IMR-90 (cell line): ENCODE data around the gene FABP6. TPM values are rescaled to one million over a fixed set of nuclear protein-coding genes. Genes with fewer than 3 reads are reported as not detected.

ENCODE experiments used
- ATAC-seq: fragments of 200-7000 bp; cut with Tn5 transposase; 2 replicates; pipeline ENCODE4 v1.9.1; 2020; ENCODE audit warnings: low read depth, mild to moderate bottlenecking, moderate library complexity
- BruUV-seq: library from RNA; stranded (reverse); fragments of 400-500 nt; replicated peaks from 2 replicates; lab custom pipeline; 2021; lab: Mats Ljungman, UMichigan
- CTCF ChIA-PET: fragments of 300-600 bp; formaldehyde crosslinking; extraction: SDS; loops from one replicate; lab custom pipeline; 2021; ENCODE audit warnings: antibody characterized with exemption; lab: Yijun Ruan, JAX
- POLR2A ChIA-PET: fragments of 300-600 bp; sonication (Branson Sonifier 250); formaldehyde crosslinking; loops from one replicate; lab custom pipeline; 2022; ENCODE audit warnings: antibody characterized with exemption; ENCODE audit not compliant: unreplicated experiment; lab: Charles Lee
- DNase-seq: peaks from one replicate; pipeline ENCODE4 v3.0.0; 2013
- H2AFZ ChIP-seq: replicated peaks from 2 replicates; pipeline ENCODE3; 2013; ENCODE audit warnings: low read length, mild to moderate bottlenecking; ENCODE audit not compliant: poor library complexity
- H2AK5ac ChIP-seq: 2 replicates; pipeline ENCODE4 v1.6.1; 2013; ENCODE audit warnings: low read depth, low read length, inconsistent platforms
- H2AK9ac ChIP-seq: replicated peaks from 2 replicates; pipeline ENCODE3; 2013; ENCODE audit warnings: mild to moderate bottlenecking, low read depth, low read length, moderate library complexity; ENCODE audit not compliant: poor library complexity
- H2BK120ac ChIP-seq: 2 replicates; pipeline ENCODE4 v1.6.1; 2013; ENCODE audit warnings: low read depth, low read length, inconsistent platforms
- H2BK15ac ChIP-seq: 3 replicates; pipeline ENCODE4 v1.6.1; 2013; ENCODE audit warnings: low read depth, low read length, inconsistent platforms
- H2BK20ac ChIP-seq: 2 replicates; pipeline ENCODE4 v1.6.1; 2013; ENCODE audit warnings: low read depth, mild to moderate bottlenecking, inconsistent platforms, low read length, moderate library complexity
- H2BK5ac ChIP-seq: 2 replicates; pipeline ENCODE4 v1.6.1; 2013; ENCODE audit warnings: mild to moderate bottlenecking, low read depth, low read length, inconsistent platforms; ENCODE audit not compliant: poor library complexity, severe bottlenecking
- H3K14ac ChIP-seq: replicated peaks from 2 replicates; pipeline ENCODE4 v1.6.1; 2013; ENCODE audit warnings: low read depth, low read length, inconsistent platforms
- H3K18ac ChIP-seq: 2 replicates; pipeline ENCODE4 v1.6.1; 2013; ENCODE audit warnings: low read depth, low read length, control low read depth
- H3K23ac ChIP-seq: 2 replicates; pipeline ENCODE4 v1.6.1; 2013; ENCODE audit warnings: low read depth, low read length, inconsistent platforms
- H3K27ac ChIP-seq: 2 replicates; pipeline ENCODE4 v1.5.1; 2013; ENCODE audit warnings: mild to moderate bottlenecking, control low read depth, low read length; ENCODE audit not compliant: insufficient read depth
- H3K27me3 ChIP-seq: 2 replicates; pipeline ENCODE4 v1.6.1; 2013; ENCODE audit warnings: low read length; ENCODE audit not compliant: control insufficient read depth, insufficient read depth
- H3K36me3 ChIP-seq: 2 replicates; pipeline ENCODE4 v1.6.1; 2013; ENCODE audit warnings: low read length, mixed read lengths; ENCODE audit not compliant: control insufficient read depth, insufficient read depth
- H3K4ac ChIP-seq: 2 replicates; pipeline ENCODE4 v1.6.1; 2013; ENCODE audit warnings: low read depth, low read length, inconsistent platforms
- H3K4me1 ChIP-seq: 2 replicates; pipeline ENCODE4 v1.6.1; 2013; ENCODE audit warnings: low read length, mixed read lengths; ENCODE audit not compliant: control insufficient read depth, insufficient read depth
- H3K4me2 ChIP-seq: 2 replicates; pipeline ENCODE4 v1.6.1; 2013; ENCODE audit warnings: low read depth, mild to moderate bottlenecking, control low read depth, low read length, moderate library complexity
- H3K4me3 ChIP-seq: 2 replicates; pipeline ENCODE4 v1.5.1; 2013; ENCODE audit warnings: low read depth, mild to moderate bottlenecking, control low read depth, low read length, moderate library complexity; ENCODE audit not compliant: insufficient read depth
- H3K56ac ChIP-seq: 2 replicates; pipeline ENCODE4 v1.6.1; 2013; ENCODE audit warnings: low read length, inconsistent platforms; ENCODE audit not compliant: insufficient read depth; ENCODE audit errors: extremely low read depth
- H3K79me1 ChIP-seq, 2 experiments: 2 replicates each; pipeline ENCODE4 v1.6.1; 2013; ENCODE audit warnings: low read length in 2 of 2, inconsistent platforms in 1 of 2, low read depth in 1 of 2
- H3K9ac ChIP-seq: 2 replicates; pipeline ENCODE4 v1.6.1; 2013; ENCODE audit warnings: low read depth, low read length, control low read depth
- H3K9me1 ChIP-seq: 2 replicates; pipeline ENCODE4 v1.6.1; 2013; ENCODE audit warnings: low read length, inconsistent platforms; ENCODE audit not compliant: insufficient read depth
- H3K9me3 ChIP-seq: 2 replicates; pipeline ENCODE4 v1.6.1; 2013; ENCODE audit warnings: low read length; ENCODE audit not compliant: control insufficient read depth, insufficient read depth
- H4K20me1 ChIP-seq: 2 replicates; pipeline ENCODE4 v1.6.1; 2013; ENCODE audit warnings: low read length, inconsistent platforms; ENCODE audit not compliant: insufficient read depth
- H4K5ac ChIP-seq: 2 replicates; pipeline ENCODE4 v1.6.1; 2013; ENCODE audit warnings: mild to moderate bottlenecking, low read depth, low read length, control low read depth
- H4K8ac ChIP-seq, 2 experiments: 2 replicates each; pipeline ENCODE4 v1.6.1; 2013; ENCODE audit warnings: low read depth in 2 of 2, low read length in 2 of 2, control low read depth in 1 of 2, inconsistent platforms in 1 of 2
- H4K91ac ChIP-seq: 2 replicates; pipeline ENCODE4 v1.6.1; 2013; ENCODE audit warnings: low read depth, low read length, inconsistent platforms; ENCODE audit not compliant: insufficient read depth
- BHLHE40 ChIP-seq: fragments of 150-350 bp; IDR thresholded peaks from 2 replicates; pipeline ENCODE4 v1.6.1; 2016; ENCODE audit warnings: mild to moderate bottlenecking, low read depth, low read length
- CEBPB ChIP-seq: IDR thresholded peaks from 2 replicates; pipeline ENCODE4 v1.6.1; 2012; ENCODE audit warnings: low read depth, low read length, improper control_type of control experiment
- CHD1 ChIP-seq: IDR thresholded peaks from 2 replicates; pipeline ENCODE4 v1.6.1; 2012; ENCODE audit warnings: low read depth, low read length, improper control_type of control experiment
- FOS ChIP-seq: fragments of 150-350 bp; IDR thresholded peaks from 2 replicates; pipeline ENCODE4 v1.6.1; 2016; ENCODE audit warnings: low read depth, low read length
- MAFK ChIP-seq: IDR thresholded peaks from 2 replicates; pipeline ENCODE4 v1.6.1; 2012; ENCODE audit warnings: low read depth, low read length, improper control_type of control experiment
- MAZ ChIP-seq: IDR thresholded peaks from 2 replicates; pipeline ENCODE4 v1.6.1; 2012; ENCODE audit warnings: low read depth, mild to moderate bottlenecking, low read length, improper control_type of control experiment, moderate library complexity, borderline replicate concordance
- MXI1 ChIP-seq: IDR thresholded peaks from 2 replicates; pipeline ENCODE4 v1.6.1; 2012; ENCODE audit warnings: low read depth, mild to moderate bottlenecking, low read length, moderate library complexity, borderline replicate concordance
- NFE2L2 ChIP-seq: fragments of 150-350 bp; IDR thresholded peaks from 2 replicates; pipeline ENCODE4 v1.6.1; 2016; ENCODE audit warnings: low read depth, mild to moderate bottlenecking, low read length
- POLR2A ChIP-seq: IDR thresholded peaks from 2 replicates; pipeline ENCODE4 v1.6.1; 2012; ENCODE audit warnings: mild to moderate bottlenecking, low read depth, low read length
- RAD21 ChIP-seq: IDR thresholded peaks from 2 replicates; pipeline ENCODE4 v1.6.1; 2012; ENCODE audit warnings: low read length, improper control_type of control experiment
- RCOR1 ChIP-seq: IDR thresholded peaks from 2 replicates; pipeline ENCODE4 v1.6.1; 2012; ENCODE audit warnings: mild to moderate bottlenecking, low read length, improper control_type of control experiment; ENCODE audit not compliant: insufficient replicate concordance
- RFX5 ChIP-seq: IDR thresholded peaks from 2 replicates; pipeline ENCODE4 v1.8.0; 2012; ENCODE audit warnings: low read depth, mild to moderate bottlenecking, low read length, moderate library complexity
- SMC3 ChIP-seq: fragments of 150-350 bp; IDR thresholded peaks from 2 replicates; pipeline ENCODE4 v1.6.1; 2016; ENCODE audit warnings: low read depth, mild to moderate bottlenecking, antibody characterized with exemption, low read length, moderate library complexity
- WGBS, 2 experiments: methylation state at CpG; one replicate each; pipeline versions ENCODE4 v1.1.5 to v1.1.7; 2013; ENCODE audit warnings: missing lambda C conversion rate in 2 of 2; ENCODE audit not compliant: insufficient read length in 1 of 2; ENCODE audit errors: extremely low coverage in 2 of 2; 5-methylcytosine and 5-hydroxymethylcytosine counted together
- dilution Hi-C: fragments of 300-500 bp; cut with HindIII; formaldehyde crosslinking; loops from one replicate; pipeline ENCODE4 v1.14.3; 2018; ENCODE audit warnings: low sequenced_read_pairs; ENCODE audit not compliant: unreplicated experiment
- in situ Hi-C: fragments of 300-500 bp; cut with MboI; formaldehyde crosslinking; loops from 3 replicates; pipeline ENCODE4 v1.14.3; 2019; ENCODE audit warnings: low sequenced_read_pairs, inconsistent platforms, mixed read lengths
- intact Hi-C: fragments of 100-400 bp; cut with micrococcal nuclease; formaldehyde crosslinking; loops from 2 replicates; pipeline ENCODE4 v1.10.0; 2022
- polyA plus RNA-seq, 3 experiments: library from polyadenylated mRNA; depleted of rRNA; stranded (reverse); fragments of >200 nt; gene quantifications; 2 replicates each; pipeline ENCODE4 v1.2.3, GENCODE V29; 2012; ENCODE audit warnings: low replicate concordance in 1 of 3
- total RNA-seq: library from RNA; depleted of rRNA; stranded (reverse); fragments of >200 nt; gene quantifications from 2 replicates; pipeline ENCODE4 v1.2.3, GENCODE V29; 2012
- TF ChIP-seq, protein P1 (sequence below): fragments of 150-350 bp; IDR thresholded peaks from 2 replicates; pipeline ENCODE4 v1.6.1; 2017; ENCODE audit warnings: mild to moderate bottlenecking, antibody characterized with exemption, low read length, low read depth
- TF ChIP-seq, protein P2 (sequence below): fragments of 150-350 bp; IDR thresholded peaks from 2 replicates; pipeline ENCODE4 v1.6.1; 2016; ENCODE audit warnings: low read depth, mild to moderate bottlenecking, low read length, moderate library complexity, borderline replicate concordance
- TF ChIP-seq, protein P3 (sequence below): conservative IDR thresholded peaks from 2 replicates; pipeline ENCODE4 v1.5.1; 2012; ENCODE audit warnings: mild to moderate bottlenecking, low read depth, low read length, improper control_type of control experiment

FABP6 gene
- total and polyA plus RNA-seq, 2 of the 4 experiments (the other 2 are of a cell fraction) = not detected

DNA sequence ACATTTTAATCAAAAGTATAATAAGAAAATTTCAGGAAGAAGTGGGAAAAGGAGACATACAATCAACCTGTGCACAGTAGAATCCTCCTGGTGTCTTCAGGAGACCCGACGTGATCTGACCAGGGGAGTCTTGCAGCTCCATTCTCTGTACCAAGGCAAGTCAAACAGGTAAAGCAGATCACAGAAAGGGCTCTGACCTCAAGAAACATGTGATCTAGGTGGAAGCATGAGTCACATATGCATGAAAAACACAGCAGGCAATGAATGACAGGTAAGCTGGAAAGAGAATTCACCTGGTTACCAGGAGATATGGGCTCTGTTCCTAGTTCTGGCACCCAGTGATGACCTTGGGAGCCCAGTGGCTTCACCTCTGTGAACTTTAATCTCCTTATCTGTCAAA, 19.4 kb upstream of the FABP6 start:
- H3K9me1 ChIP-seq = no peaks in the 10 kb centered on the region
- BruUV-seq = no TSS peak
- no peak for ATAC-seq
- H3K27me3 ChIP-seq = peaks cover 10% of the 10 kb centered on the region
- H3K79me1 ChIP-seq = no peaks in the 10 kb centered on the region
- H3K36me3 ChIP-seq = no peaks in the 10 kb centered on the region
- no peak overlapping the region for H4K8ac ChIP-seq
- H4K5ac ChIP-seq = no peak overlapping the region
- H3K9ac ChIP-seq = no peak overlapping the region
- H2AK5ac ChIP-seq = no peak overlapping the region
- ChIA-PET POLR2A (no interaction called here), CTCF (no interaction called here)
- WGBS, 2 experiments = 80% methylated on average over 2 of the region's 2 CpGs; no CpG with 5 or more reads in 1 of the 2 experiments
- TF ChIP-seq POLR2A (no peak), FOS (no peak), RCOR1 (no peak), BHLHE40 (no peak), RFX5 (no peak), MAZ (no peak), RAD21 (no peak), CEBPB (no peak), NFE2L2 (no peak), SMC3 (no peak), MAFK (no peak), MXI1 (no peak), CHD1 (no peak)
- TF ChIP-seq, protein P1, sequence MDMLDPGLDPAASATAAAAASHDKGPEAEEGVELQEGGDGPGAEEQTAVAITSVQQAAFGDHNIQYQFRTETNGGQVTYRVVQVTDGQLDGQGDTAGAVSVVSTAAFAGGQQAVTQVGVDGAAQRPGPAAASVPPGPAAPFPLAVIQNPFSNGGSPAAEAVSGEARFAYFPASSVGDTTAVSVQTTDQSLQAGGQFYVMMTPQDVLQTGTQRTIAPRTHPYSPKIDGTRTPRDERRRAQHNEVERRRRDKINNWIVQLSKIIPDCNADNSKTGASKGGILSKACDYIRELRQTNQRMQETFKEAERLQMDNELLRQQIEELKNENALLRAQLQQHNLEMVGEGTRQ = no peak
- TF ChIP-seq, protein P2, sequence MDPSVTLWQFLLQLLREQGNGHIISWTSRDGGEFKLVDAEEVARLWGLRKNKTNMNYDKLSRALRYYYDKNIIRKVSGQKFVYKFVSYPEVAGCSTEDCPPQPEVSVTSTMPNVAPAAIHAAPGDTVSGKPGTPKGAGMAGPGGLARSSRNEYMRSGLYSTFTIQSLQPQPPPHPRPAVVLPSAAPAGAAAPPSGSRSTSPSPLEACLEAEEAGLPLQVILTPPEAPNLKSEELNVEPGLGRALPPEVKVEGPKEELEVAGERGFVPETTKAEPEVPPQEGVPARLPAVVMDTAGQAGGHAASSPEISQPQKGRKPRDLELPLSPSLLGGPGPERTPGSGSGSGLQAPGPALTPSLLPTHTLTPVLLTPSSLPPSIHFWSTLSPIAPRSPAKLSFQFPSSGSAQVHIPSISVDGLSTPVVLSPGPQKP = no peak
- TF ChIP-seq, protein P3, sequence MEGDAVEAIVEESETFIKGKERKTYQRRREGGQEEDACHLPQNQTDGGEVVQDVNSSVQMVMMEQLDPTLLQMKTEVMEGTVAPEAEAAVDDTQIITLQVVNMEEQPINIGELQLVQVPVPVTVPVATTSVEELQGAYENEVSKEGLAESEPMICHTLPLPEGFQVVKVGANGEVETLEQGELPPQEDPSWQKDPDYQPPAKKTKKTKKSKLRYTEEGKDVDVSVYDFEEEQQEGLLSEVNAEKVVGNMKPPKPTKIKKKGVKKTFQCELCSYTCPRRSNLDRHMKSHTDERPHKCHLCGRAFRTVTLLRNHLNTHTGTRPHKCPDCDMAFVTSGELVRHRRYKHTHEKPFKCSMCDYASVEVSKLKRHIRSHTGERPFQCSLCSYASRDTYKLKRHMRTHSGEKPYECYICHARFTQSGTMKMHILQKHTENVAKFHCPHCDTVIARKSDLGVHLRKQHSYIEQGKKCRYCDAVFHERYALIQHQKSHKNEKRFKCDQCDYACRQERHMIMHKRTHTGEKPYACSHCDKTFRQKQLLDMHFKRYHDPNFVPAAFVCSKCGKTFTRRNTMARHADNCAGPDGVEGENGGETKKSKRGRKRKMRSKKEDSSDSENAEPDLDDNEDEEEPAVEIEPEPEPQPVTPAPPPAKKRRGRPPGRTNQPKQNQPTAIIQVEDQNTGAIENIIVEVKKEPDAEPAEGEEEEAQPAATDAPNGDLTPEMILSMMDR = no peak
- no peak overlapping the region for H3K23ac ChIP-seq
- intact Hi-C loops = no loop called here
- in situ Hi-C loops = no loop called here
- H3K4me3 ChIP-seq = no peak overlapping the region
- no peak overlapping the region for H2AFZ ChIP-seq
- H2BK15ac ChIP-seq = no peak overlapping the region
- no peak overlapping the region for H3K56ac ChIP-seq
- no peak overlapping the region for H2BK120ac ChIP-seq
- H3K27ac ChIP-seq = no peak overlapping the region
- H4K91ac ChIP-seq = no peak overlapping the region
- no peak for DNase-seq
- no peak overlapping the region for H3K14ac ChIP-seq
- no peak overlapping the region for H2AK9ac ChIP-seq
- H3K4ac ChIP-seq = no peak overlapping the region
- dilution Hi-C loops = no loop called here
- H3K4me1 ChIP-seq = no peaks in the 10 kb centered on the region
- H3K9me3 ChIP-seq = no peaks in the 10 kb centered on the region
- H2BK20ac ChIP-seq = no peak overlapping the region
- no peak overlapping the region for H2BK5ac ChIP-seq
- H4K20me1 ChIP-seq = no peaks in the 10 kb centered on the region
- no peak overlapping the region for H3K4me2 ChIP-seq
- H3K18ac ChIP-seq = no peak overlapping the region
